Smooth muscle cell (in vitro differentiated cells): ENCODE data around the gene WIPF2. TPM values are rescaled to one million over a fixed set of nuclear protein-coding genes. Genes with fewer than 3 reads are reported as not detected.

Experiments
- DNase-seq: peaks from one replicate; lab custom pipeline; 2025; ENCODE audit not compliant: unreplicated experiment; lab: John Stamatoyannopoulos, UW
- H2AFZ ChIP-seq: fragments of 200-600 bp; sonication (generic); 2 replicates; pipeline ENCODE4 v1.6.0; 2016; ENCODE audit warnings: antibody characterized with exemption, low read depth, mild to moderate bottlenecking
- H3F3A ChIP-seq: fragments of 200-600 bp; sonication (generic); 2 replicates; pipeline ENCODE4 v1.6.0; 2017; ENCODE audit warnings: antibody characterized with exemption, low read depth
- H3K27ac ChIP-seq: fragments of 200-600 bp; sonication (generic); 2 replicates; pipeline ENCODE4 v1.5.1; 2016; ENCODE audit warnings: low read depth, mild to moderate bottlenecking
- H3K27me3 ChIP-seq: fragments of 200-600 bp; sonication (generic); 2 replicates; pipeline ENCODE4 v1.6.1; 2016; ENCODE audit warnings: low read depth, mild to moderate bottlenecking
- H3K36me3 ChIP-seq: fragments of 200-600 bp; sonication (generic); 2 replicates; pipeline ENCODE4 v1.5.1; 2016; ENCODE audit warnings: low read depth
- H3K4me1 ChIP-seq: fragments of 200-600 bp; sonication (generic); 2 replicates; pipeline ENCODE4 v1.5.1; 2016; ENCODE audit warnings: low read depth
- H3K4me2 ChIP-seq: fragments of 200-600 bp; sonication (generic); 2 replicates; pipeline ENCODE4 v1.6.0; 2016; ENCODE audit warnings: mild to moderate bottlenecking
- H3K4me3 ChIP-seq: fragments of 200-600 bp; sonication (generic); 2 replicates; pipeline ENCODE4 v1.5.1; 2016; ENCODE audit warnings: mild to moderate bottlenecking
- H3K79me2 ChIP-seq: fragments of 200-600 bp; sonication (generic); 2 replicates; pipeline ENCODE4 v1.6.0; 2016; ENCODE audit warnings: low read depth, mild to moderate bottlenecking
- H3K9ac ChIP-seq: fragments of 200-600 bp; sonication (generic); 2 replicates; pipeline ENCODE4 v1.6.0; 2016; ENCODE audit warnings: low read depth
- H3K9me3 ChIP-seq: fragments of 200-600 bp; sonication (generic); replicated peaks from 2 replicates; pipeline ENCODE4 v1.5.1; 2016; ENCODE audit warnings: low read depth
- H4K20me1 ChIP-seq: fragments of 200-600 bp; sonication (generic); 2 replicates; pipeline ENCODE4 v1.6.0; 2016; ENCODE audit warnings: low read depth
- CTCF ChIP-seq: fragments of 200-600 bp; sonication (generic); IDR thresholded peaks from 2 replicates; pipeline ENCODE4 v1.5.1; 2017; ENCODE audit warnings: borderline replicate concordance, mild to moderate bottlenecking, antibody characterized with exemption; ENCODE audit not compliant: insufficient read depth, poor library complexity, severe bottlenecking
- WGBS: methylation state at CpG from one replicate; pipeline ENCODE4 v1.1.7; 2016; ENCODE audit warnings: low lambda C conversion rate; 5-methylcytosine and 5-hydroxymethylcytosine counted together
- polyA plus RNA-seq: library from polyadenylated mRNA; unstranded; fragments of >200 nt; fragmentation: Nextera tagmentation; extraction: Ambion mirVana; gene quantifications from 2 replicates; pipeline ENCODE4 v1.2.1, GENCODE V29; 2016
- total RNA-seq: library from RNA; depleted of rRNA; stranded (reverse); fragments of >200 nt; gene quantifications from 2 replicates; pipeline ENCODE4 v1.2.3, GENCODE V29; 2014

Gene WIPF2
- total and polyA plus RNA-seq, 2 experiments from 2014 or later, result 6.7 to 13.9 TPM

GRCh38 chr17:40321524-40321929 lies 102.4 kb downstream of the WIPF2 start:
- H3K4me1 ChIP-seq, result peaks cover 21% of the 10 kb centered on the region
- H3K9ac ChIP-seq, result no peak overlapping the region
- WGBS, result 94% methylated on average over 4 of the region's 4 CpGs

GRCh38 chr17:40321961-40322357 lies 102.9 kb downstream of the WIPF2 start:
- Histone ChIP-seq H3K4me1 (peaks cover 18% of the 10 kb centered on the region), H3K27me3 (no peaks in the 10 kb centered on the region), H3K9ac (peak overlapping the region; percentile 95), H3K79me2 (peaks cover 85% of the 10 kb centered on the region), H4K20me1 (peaks cover 78% of the 10 kb centered on the region), H3K4me3 (no peak overlapping the region), H3K36me3 (no peaks in the 10 kb centered on the region), H2AFZ (no peak overlapping the region), H3K9me3 (no peaks in the 10 kb centered on the region), H3K27ac (peak overlapping the region; percentile 96), H3F3A (no peaks in the 10 kb centered on the region), H3K4me2 (peak overlapping the region; percentile 48)
- no peak for DNase-seq
- TF ChIP-seq CTCF, result no peak
- 75% methylated on average over 4 of the region's 4 CpGs for WGBS

More at GRCh38 chr17:40321524-40321929, 102.4 kb downstream of the WIPF2 start:
- H3K79me2 ChIP-seq, result peaks cover 81% of the 10 kb centered on the region
- no peaks in the 10 kb centered on the region for H3K27me3 ChIP-seq
- no peak for TF ChIP-seq CTCF
- no peaks in the 10 kb centered on the region for H3F3A ChIP-seq
- DNase-seq, result no peak
- H3K4me3 ChIP-seq, result no peak overlapping the region
- no peak overlapping the region for H2AFZ ChIP-seq
- H3K9me3 ChIP-seq, result no peaks in the 10 kb centered on the region
- peak overlapping the region; percentile 48 for H3K4me2 ChIP-seq
- H3K27ac ChIP-seq, result peak overlapping the region; percentile 96
- H3K36me3 ChIP-seq, result no peaks in the 10 kb centered on the region
- peaks cover 74% of the 10 kb centered on the region for H4K20me1 ChIP-seq

GRCh38 chr17:40322358-40323315 lies 103.5 kb downstream of the WIPF2 start:
- Histone ChIP-seq H3K4me1 (peaks cover 11% of the 10 kb centered on the region), H2AFZ (no peak overlapping the region), H3K27me3 (no peaks in the 10 kb centered on the region), H4K20me1 (peaks cover 85% of the 10 kb centered on the region), H3F3A (no peaks in the 10 kb centered on the region), H3K9me3 (no peaks in the 10 kb centered on the region), H3K79me2 (peaks cover 91% of the 10 kb centered on the region), H3K36me3 (no peaks in the 10 kb centered on the region), H3K9ac (peak overlapping the region; percentile 95), H3K27ac (peak overlapping the region; percentile 96), H3K4me2 (peak overlapping the region; percentile 48), H3K4me3 (no peak overlapping the region)
- no peak for DNase-seq
- TF ChIP-seq CTCF, result no peak
- WGBS, result 55% methylated on average over 19 of the region's 19 CpGs
